K562 (cell line): ENCODE results near the gene ANKRD11. TPM values are rescaled to one million over a fixed set of nuclear protein-coding genes. Genes with fewer than 3 reads are reported as not detected.
A peak's percentile ranks its signal among the peaks of the same experiment; 100 is the strongest.

Source experiments
- ARID1B ChIP-seq: fragments of 450-650 bp; IDR thresholded peaks from 2 replicates; pipeline ENCODE4 v1.6.1; 2016; ENCODE audit warnings: antibody characterized with exemption, mild to moderate bottlenecking, inconsistent platforms
- E2F4 ChIP-seq: sonication (generic); formaldehyde crosslinking; IDR thresholded peaks from 2 replicates; pipeline ENCODE4 v1.8.0; 2022; ENCODE audit warnings: mild to moderate bottlenecking, low read depth, missing genetic modification reagents
- ETV1 ChIP-seq: fragments of 450-650 bp; conservative IDR thresholded peaks from 2 replicates; pipeline ENCODE4 v1.6.1; 2016; ENCODE audit warnings: missing genetic modification characterization, control low read depth, low read depth, missing compliant biosample characterization
- HDGF ChIP-seq: fragments of 450-650 bp; IDR thresholded peaks from 2 replicates; pipeline ENCODE4 v1.6.1; 2016
- HSF4 ChIP-seq: fragments of 250-450 bp; sonication (Bioruptor Pico); IDR thresholded peaks from 2 replicates; pipeline ENCODE4 v2.1.2; 2022; ENCODE audit warnings: mild to moderate bottlenecking, moderate library complexity, borderline replicate concordance
- ILK ChIP-seq: fragments of 450-650 bp; IDR thresholded peaks from 2 replicates; pipeline ENCODE4 v1.6.1; 2016; ENCODE audit warnings: missing genetic modification characterization, low read depth, mild to moderate bottlenecking, missing compliant biosample characterization, moderate library complexity, borderline replicate concordance
- MAX ChIP-seq: sonication (generic); formaldehyde crosslinking; IDR thresholded peaks from 2 replicates; pipeline ENCODE4 v1.9.0; 2022; ENCODE audit warnings: mild to moderate bottlenecking, missing genetic modification reagents
- MTA1 ChIP-seq: fragments of 450-650 bp; IDR thresholded peaks from 2 replicates; pipeline ENCODE4 v1.6.1; 2017; ENCODE audit warnings: borderline replicate concordance
- NCOA1 ChIP-seq: fragments of 450-650 bp; IDR thresholded peaks from 2 replicates; pipeline ENCODE4 v1.6.1; 2016; ENCODE audit warnings: low read depth
- NRF1 ChIP-seq, 2 experiments: fragments of 450-650 bp; IDR thresholded peaks in 1 of 2; conservative IDR thresholded peaks in 1 of 2; 2 replicates each; pipeline ENCODE4 v1.6.1; 2014; ENCODE audit warnings: mild to moderate bottlenecking in 2 of 2
- POLR2AphosphoS2 ChIP-seq: IDR thresholded peaks from 2 replicates; pipeline ENCODE4 v1.6.1; 2012; ENCODE audit warnings: low read length, improper control_type of control experiment
- RNF2 ChIP-seq: sonication (generic); IDR thresholded peaks from 2 replicates; pipeline ENCODE4 v1.6.1; 2016
- SLC30A9 ChIP-seq: fragments of 250-450 bp; sonication (Bioruptor Pico); IDR thresholded peaks from 2 replicates; pipeline ENCODE4 v1.8.0; 2022; ENCODE audit warnings: mild to moderate bottlenecking, moderate library complexity
- SMARCA4 ChIP-seq: fragments of 450-650 bp; IDR thresholded peaks from 2 replicates; pipeline ENCODE4 v1.6.1; 2016
- SREBF1 ChIP-seq: fragments of 150-350 bp; IDR thresholded peaks from 2 replicates; pipeline ENCODE4 v1.6.1; 2014; ENCODE audit warnings: antibody characterized with exemption, low read depth, low read length, borderline replicate concordance
- TAF7 ChIP-seq: fragments of 450-650 bp; IDR thresholded peaks from 2 replicates; pipeline ENCODE4 v1.6.1; 2016; ENCODE audit warnings: missing genetic modification characterization, missing compliant biosample characterization
- TRIM28 ChIP-seq: fragments of 450-650 bp; IDR thresholded peaks from 2 replicates; pipeline ENCODE4 v1.6.1; 2017
- ZNF175 ChIP-seq: fragments of 200-800 bp; sonication (Bioruptor generic); IDR thresholded peaks from 2 replicates; pipeline ENCODE4 v1.6.1; 2016; ENCODE audit warnings: low read depth, mild to moderate bottlenecking, missing genetic modification characterization, missing compliant biosample characterization
- ZNF24 ChIP-seq: fragments of 450-650 bp; IDR thresholded peaks from 2 replicates; pipeline ENCODE4 v1.6.1; 2016
- ZNF274 ChIP-seq: IDR thresholded peaks from 2 replicates; pipeline ENCODE4 v1.6.1; 2011; ENCODE audit warnings: low read depth, mild to moderate bottlenecking, low read length, moderate library complexity, borderline replicate concordance
- polyA plus RNA-seq, 8 experiments: library from polyadenylated mRNA; depleted of rRNA in 4 of 8; stranded (reverse) in 5 of 8; unstranded in 3 of 8; fragments of >200 nt; fragmentation: Nextera tagmentation in 2 of 8; fragmentation: Illumina TruSeq in 1 of 8; extraction: Ambion mirVana in 2 of 8; extraction: Trizol in 1 of 8; gene quantifications; 2 replicates each; pipeline versions ENCODE4 v1.2.1 to v1.2.3, GENCODE V29; 2011 to 2014; ENCODE audit warnings: inconsistent platforms in 1 of 8, missing spikeins in 1 of 8
- total RNA-seq, 7 experiments: library from RNA; depleted of rRNA in 6 of 7; stranded (reverse); fragments of >200 nt in 6 of 7; fragmentation: Illumina TruSeq in 2 of 7; extraction: Trizol in 2 of 7; gene quantifications; 2 replicates each; pipeline versions ENCODE4 v1.2.1 to v1.2.3, GENCODE V29; 2011 to 2021; ENCODE audit warnings: low replicate concordance in 1 of 7
- TF ChIP-seq, protein P1 (sequence below): sonication (generic); formaldehyde crosslinking; IDR thresholded peaks from 2 replicates; pipeline ENCODE4 v1.8.0; 2023; ENCODE audit warnings: missing genetic modification reagents, mild to moderate bottlenecking, borderline replicate concordance
- TF ChIP-seq, protein P2 (sequence below), 3 experiments: fragments of 200-800 bp in 1 of 3; sonication (Bioruptor generic) in 1 of 3; sonication (generic) in 1 of 3; formaldehyde crosslinking in 1 of 3; IDR thresholded peaks; 2 replicates each; pipeline versions ENCODE4 v1.6.1 to v1.8.0; 2016 to 2022; ENCODE audit warnings: mild to moderate bottlenecking in 2 of 3, missing compliant biosample characterization in 2 of 3, missing genetic modification characterization in 2 of 3, missing genetic modification reagents in 1 of 3

Gene ANKRD11
- total and polyA plus RNA-seq, 9 of the 15 experiments (the other 6 are each of a cell fraction or from before 2014, with no cell fraction given): 4.7 to 126 (median 31.7) TPM

DNA sequence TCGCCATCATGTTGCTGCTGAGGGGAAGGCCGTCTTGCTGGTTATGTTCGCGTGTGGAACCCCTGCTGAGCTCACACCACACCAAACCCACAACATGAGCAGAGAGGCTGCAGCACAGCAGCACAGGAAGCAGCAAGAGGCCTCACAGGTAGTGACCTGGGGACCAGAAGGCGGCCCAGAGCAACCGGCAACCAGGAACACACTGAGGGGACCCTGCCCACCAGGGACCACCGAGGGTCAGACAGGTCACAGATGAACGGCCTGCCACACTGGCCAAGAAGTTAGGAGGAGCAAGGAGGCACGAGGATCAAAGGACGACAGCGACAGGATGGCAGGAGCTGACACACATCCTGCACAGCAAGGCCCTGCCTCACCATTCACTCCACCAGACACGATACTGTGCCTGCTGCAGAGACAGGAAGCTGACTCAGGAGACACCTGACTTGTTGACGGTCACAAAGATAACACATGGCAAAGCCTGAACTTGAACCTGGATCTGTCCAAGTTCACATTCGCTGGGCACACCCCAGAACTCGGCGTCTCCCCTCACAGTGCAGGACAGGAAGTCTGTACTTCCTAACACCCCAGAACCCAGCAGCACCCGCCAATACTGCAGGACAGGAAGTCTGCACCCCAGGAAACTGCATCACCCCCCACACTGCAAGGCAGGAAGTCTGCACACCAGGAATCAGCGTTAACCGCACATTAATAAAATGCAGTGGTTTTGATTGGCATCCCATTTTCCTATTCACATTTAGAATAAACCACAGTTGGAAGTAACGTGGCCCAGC lies 174.4 kb downstream of the ANKRD11 start (continued):
- TF ChIP-seq, protein P1, sequence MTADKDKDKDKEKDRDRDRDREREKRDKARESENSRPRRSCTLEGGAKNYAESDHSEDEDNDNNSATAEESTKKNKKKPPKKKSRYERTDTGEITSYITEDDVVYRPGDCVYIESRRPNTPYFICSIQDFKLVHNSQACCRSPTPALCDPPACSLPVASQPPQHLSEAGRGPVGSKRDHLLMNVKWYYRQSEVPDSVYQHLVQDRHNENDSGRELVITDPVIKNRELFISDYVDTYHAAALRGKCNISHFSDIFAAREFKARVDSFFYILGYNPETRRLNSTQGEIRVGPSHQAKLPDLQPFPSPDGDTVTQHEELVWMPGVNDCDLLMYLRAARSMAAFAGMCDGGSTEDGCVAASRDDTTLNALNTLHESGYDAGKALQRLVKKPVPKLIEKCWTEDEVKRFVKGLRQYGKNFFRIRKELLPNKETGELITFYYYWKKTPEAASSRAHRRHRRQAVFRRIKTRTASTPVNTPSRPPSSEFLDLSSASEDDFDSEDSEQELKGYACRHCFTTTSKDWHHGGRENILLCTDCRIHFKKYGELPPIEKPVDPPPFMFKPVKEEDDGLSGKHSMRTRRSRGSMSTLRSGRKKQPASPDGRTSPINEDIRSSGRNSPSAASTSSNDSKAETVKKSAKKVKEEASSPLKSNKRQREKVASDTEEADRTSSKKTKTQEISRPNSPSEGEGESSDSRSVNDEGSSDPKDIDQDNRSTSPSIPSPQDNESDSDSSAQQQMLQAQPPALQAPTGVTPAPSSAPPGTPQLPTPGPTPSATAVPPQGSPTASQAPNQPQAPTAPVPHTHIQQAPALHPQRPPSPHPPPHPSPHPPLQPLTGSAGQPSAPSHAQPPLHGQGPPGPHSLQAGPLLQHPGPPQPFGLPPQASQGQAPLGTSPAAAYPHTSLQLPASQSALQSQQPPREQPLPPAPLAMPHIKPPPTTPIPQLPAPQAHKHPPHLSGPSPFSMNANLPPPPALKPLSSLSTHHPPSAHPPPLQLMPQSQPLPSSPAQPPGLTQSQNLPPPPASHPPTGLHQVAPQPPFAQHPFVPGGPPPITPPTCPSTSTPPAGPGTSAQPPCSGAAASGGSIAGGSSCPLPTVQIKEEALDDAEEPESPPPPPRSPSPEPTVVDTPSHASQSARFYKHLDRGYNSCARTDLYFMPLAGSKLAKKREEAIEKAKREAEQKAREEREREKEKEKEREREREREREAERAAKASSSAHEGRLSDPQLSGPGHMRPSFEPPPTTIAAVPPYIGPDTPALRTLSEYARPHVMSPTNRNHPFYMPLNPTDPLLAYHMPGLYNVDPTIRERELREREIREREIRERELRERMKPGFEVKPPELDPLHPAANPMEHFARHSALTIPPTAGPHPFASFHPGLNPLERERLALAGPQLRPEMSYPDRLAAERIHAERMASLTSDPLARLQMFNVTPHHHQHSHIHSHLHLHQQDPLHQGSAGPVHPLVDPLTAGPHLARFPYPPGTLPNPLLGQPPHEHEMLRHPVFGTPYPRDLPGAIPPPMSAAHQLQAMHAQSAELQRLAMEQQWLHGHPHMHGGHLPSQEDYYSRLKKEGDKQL: no peak
- TF ChIP-seq HDGF: no peak
- no peak for TF ChIP-seq RNF2
- TF ChIP-seq POLR2AphosphoS2: no peak
- no peak for TF ChIP-seq ZNF24
- TF ChIP-seq E2F4 (CRISPR knock-in tag): no peak
- TF ChIP-seq ARID1B: no peak
- TF ChIP-seq ETV1 (tag): peak; percentile 47
- TF ChIP-seq MTA1: no peak
- TF ChIP-seq NCOA1: no peak
- no peak for TF ChIP-seq MAX (CRISPR knock-in tag)
- no peak for TF ChIP-seq ILK (tag)
- TF ChIP-seq, protein P2, sequence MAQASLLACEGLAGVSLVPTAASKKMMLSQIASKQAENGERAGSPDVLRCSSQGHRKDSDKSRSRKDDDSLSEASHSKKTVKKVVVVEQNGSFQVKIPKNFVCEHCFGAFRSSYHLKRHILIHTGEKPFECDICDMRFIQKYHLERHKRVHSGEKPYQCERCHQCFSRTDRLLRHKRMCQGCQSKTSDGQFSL (CRISPR knock-in tag; IDR thresholded peaks at IDR 0.05): no peak
- TF ChIP-seq, protein P2 (tag; IDR thresholded peaks at IDR 0.05): no peak
- TF ChIP-seq TRIM28: no peak
- TF ChIP-seq NRF1 (conservative IDR thresholded peaks at IDR 0.05 in 1 of 2, IDR thresholded peaks at IDR 0.05 in 1 of 2): no peak
- TF ChIP-seq ZNF274: no peak
- TF ChIP-seq ZNF175 (CRISPR knock-in tag): peak; percentile 68; the same call in 1 of the 2 replicates
- TF ChIP-seq SMARCA4: no peak
- no peak for TF ChIP-seq SREBF1
- no peak for TF ChIP-seq HSF4 (CRISPR knock-in tag)
- no peak for TF ChIP-seq SLC30A9
- TF ChIP-seq TAF7 (tag): no peak
